ENCODE results near the gene SMARCC2. TPM values are rescaled to one million over a fixed set of nuclear protein-coding genes. Genes with fewer than 3 reads are reported as not detected.

Gene SMARCC2
- total and polyA plus RNA-seq, 2 of the 13 experiments (the other 11 are each of a cell fraction or from before 2014, with no cell fraction given): 21.3 to 24.1 TPM

- TF ChIP-seq CTCF (CRISPR knock-in tag; IDR thresholded peaks at IDR 0.05) (peak; percentile 36; the same call in 1 of the 2 replicates), ZNF343 (CRISPR knock-in tag; IDR thresholded peaks at IDR 0.05) (peak; percentile 65; the same call in 1 of the 2 replicates), ZNF510 (CRISPR knock-in tag; IDR thresholded peaks at IDR 0.05; ENCODE audit: low read depth) (peak; percentile 62; the same call in 1 of the 2 replicates), TP53 (CRISPR knock-in tag; conservative IDR thresholded peaks at IDR 0.05) (0 out of 2 replicates have a peak, but pooled peaks have one; percentile 53), ZNF775 (CRISPR knock-in tag; IDR thresholded peaks at IDR 0.05; ENCODE audit: borderline replicate concordance) (0 out of 2 replicates have a peak, but pooled peaks have one; percentile 25), FOXA1 (IDR thresholded peaks at IDR 0.05) (no peak), FOXA1 (CRISPR knock-in tag; IDR thresholded peaks at IDR 0.05) (no peak), MAF1 (CRISPR knock-in tag; IDR thresholded peaks at IDR 0.05; ENCODE audit: borderline replicate concordance) (peak; percentile 98), GLI4 (CRISPR knock-in tag; IDR thresholded peaks at IDR 0.05; ENCODE audit: borderline replicate concordance) (no peak), ZNF446 (CRISPR knock-in tag; IDR thresholded peaks at IDR 0.05) (0 out of 2 replicates have a peak, but pooled peaks have one; percentile 24), KDM2A (CRISPR knock-in tag; IDR thresholded peaks at IDR 0.05; ENCODE audit: borderline replicate concordance, low read depth) (peak; percentile 87), ZNF10 (CRISPR knock-in tag; IDR thresholded peaks at IDR 0.05; ENCODE audit: borderline replicate concordance, low read depth) (no peak), SMAD9 (CRISPR knock-in tag; IDR thresholded peaks at IDR 0.05) (no peak), ZNF354B (CRISPR knock-in tag; IDR thresholded peaks at IDR 0.05) (no peak)
- TF ChIP-seq, protein P1, sequence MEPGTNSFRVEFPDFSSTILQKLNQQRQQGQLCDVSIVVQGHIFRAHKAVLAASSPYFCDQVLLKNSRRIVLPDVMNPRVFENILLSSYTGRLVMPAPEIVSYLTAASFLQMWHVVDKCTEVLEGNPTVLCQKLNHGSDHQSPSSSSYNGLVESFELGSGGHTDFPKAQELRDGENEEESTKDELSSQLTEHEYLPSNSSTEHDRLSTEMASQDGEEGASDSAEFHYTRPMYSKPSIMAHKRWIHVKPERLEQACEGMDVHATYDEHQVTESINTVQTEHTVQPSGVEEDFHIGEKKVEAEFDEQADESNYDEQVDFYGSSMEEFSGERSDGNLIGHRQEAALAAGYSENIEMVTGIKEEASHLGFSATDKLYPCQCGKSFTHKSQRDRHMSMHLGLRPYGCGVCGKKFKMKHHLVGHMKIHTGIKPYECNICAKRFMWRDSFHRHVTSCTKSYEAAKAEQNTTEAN (CRISPR knock-in tag; conservative IDR thresholded peaks at IDR 0.05): no peak
- TF ChIP-seq, protein P2, sequence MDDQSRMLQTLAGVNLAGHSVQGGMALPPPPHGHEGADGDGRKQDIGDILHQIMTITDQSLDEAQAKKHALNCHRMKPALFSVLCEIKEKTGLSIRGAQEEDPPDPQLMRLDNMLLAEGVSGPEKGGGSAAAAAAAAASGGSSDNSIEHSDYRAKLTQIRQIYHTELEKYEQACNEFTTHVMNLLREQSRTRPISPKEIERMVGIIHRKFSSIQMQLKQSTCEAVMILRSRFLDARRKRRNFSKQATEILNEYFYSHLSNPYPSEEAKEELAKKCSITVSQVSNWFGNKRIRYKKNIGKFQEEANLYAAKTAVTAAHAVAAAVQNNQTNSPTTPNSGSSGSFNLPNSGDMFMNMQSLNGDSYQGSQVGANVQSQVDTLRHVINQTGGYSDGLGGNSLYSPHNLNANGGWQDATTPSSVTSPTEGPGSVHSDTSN (CRISPR knock-in tag; IDR thresholded peaks at IDR 0.05; ENCODE audit: borderline replicate concordance): no peak
Observed at GRCh38 chr12:56189918-56190694, 823 bp upstream of the SMARCC2 start (continued).
